Ishikawa (cell line): ENCODE results near the gene GDF10.
A peak's percentile ranks its signal among the peaks of the same experiment; 100 is the strongest.

Experiments
- CEBPB ChIP-seq: IDR thresholded peaks from 2 replicates; pipeline ENCODE4 v1.6.1; 2012
- CREB1 ChIP-seq: IDR thresholded peaks from 2 replicates; pipeline ENCODE4 v1.6.1; 2012; ENCODE audit warnings: low read depth
- EGR1 ChIP-seq: IDR thresholded peaks from 2 replicates; pipeline ENCODE4 v1.6.1; 2012
- EP300 ChIP-seq: IDR thresholded peaks from 2 replicates; pipeline ENCODE4 v1.6.1; 2012; ENCODE audit warnings: borderline replicate concordance
- FOXM1 ChIP-seq: IDR thresholded peaks from 2 replicates; pipeline ENCODE4 v1.6.1; 2012; ENCODE audit warnings: low read depth, borderline replicate concordance
- NFIC ChIP-seq: IDR thresholded peaks from 2 replicates; pipeline ENCODE4 v1.6.1; 2012
- RAD21 ChIP-seq: IDR thresholded peaks from 2 replicates; pipeline ENCODE4 v1.6.1; 2012; ENCODE audit warnings: low read depth
- TAF1 ChIP-seq: IDR thresholded peaks from 2 replicates; pipeline ENCODE4 v1.6.1; 2012; ENCODE audit warnings: low read depth, mild to moderate bottlenecking
- TCF12 ChIP-seq: IDR thresholded peaks from 2 replicates; pipeline ENCODE4 v1.6.1; 2012; ENCODE audit warnings: low read depth
- TEAD4 ChIP-seq: IDR thresholded peaks from 2 replicates; pipeline ENCODE4 v1.6.1; 2012
- YY1 ChIP-seq: IDR thresholded peaks from 2 replicates; pipeline ENCODE4 v1.6.1; 2012; ENCODE audit warnings: low read depth
- ZBTB7A ChIP-seq: IDR thresholded peaks from 2 replicates; pipeline ENCODE4 v1.6.1; 2012; ENCODE audit warnings: low read depth
- TF ChIP-seq, protein P1 (sequence below): IDR thresholded peaks from 2 replicates; pipeline ENCODE4 v1.6.1; 2012
- TF ChIP-seq, protein P2 (sequence below): IDR thresholded peaks from 2 replicates; pipeline ENCODE4 v1.6.1; 2012
- TF ChIP-seq, protein P3 (sequence below): IDR thresholded peaks from 2 replicates; pipeline ENCODE4 v1.6.1; 2012; ENCODE audit warnings: low read depth, mild to moderate bottlenecking

The GDF10 gene

DNA sequence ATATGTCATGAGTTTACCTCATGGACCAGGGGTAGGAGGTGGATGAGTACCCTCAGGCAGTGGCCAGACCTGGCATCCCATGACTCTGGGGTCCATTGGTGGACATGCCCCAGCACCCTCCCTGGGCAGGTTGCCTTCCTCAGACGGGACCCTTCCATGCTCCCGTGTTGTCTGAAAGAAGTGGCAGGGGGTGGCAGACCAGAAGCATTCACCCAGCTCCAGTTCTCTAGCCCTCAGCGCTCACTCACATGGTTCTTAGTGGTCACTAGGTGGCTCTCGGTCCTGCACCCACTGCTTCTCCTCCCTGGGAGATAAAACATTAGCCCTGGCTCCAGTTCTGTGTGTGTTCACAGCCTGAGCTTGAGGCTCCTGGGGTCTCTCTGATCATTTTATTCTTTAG, 54.2 kb downstream of the GDF10 start:
- TF ChIP-seq NFIC (no peak), RAD21 (peak; percentile 32; the same call in 1 of the 2 replicates)
- TF ChIP-seq, protein P1, sequence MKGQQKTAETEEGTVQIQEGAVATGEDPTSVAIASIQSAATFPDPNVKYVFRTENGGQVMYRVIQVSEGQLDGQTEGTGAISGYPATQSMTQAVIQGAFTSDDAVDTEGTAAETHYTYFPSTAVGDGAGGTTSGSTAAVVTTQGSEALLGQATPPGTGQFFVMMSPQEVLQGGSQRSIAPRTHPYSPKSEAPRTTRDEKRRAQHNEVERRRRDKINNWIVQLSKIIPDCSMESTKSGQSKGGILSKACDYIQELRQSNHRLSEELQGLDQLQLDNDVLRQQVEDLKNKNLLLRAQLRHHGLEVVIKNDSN = no peak

DNA sequence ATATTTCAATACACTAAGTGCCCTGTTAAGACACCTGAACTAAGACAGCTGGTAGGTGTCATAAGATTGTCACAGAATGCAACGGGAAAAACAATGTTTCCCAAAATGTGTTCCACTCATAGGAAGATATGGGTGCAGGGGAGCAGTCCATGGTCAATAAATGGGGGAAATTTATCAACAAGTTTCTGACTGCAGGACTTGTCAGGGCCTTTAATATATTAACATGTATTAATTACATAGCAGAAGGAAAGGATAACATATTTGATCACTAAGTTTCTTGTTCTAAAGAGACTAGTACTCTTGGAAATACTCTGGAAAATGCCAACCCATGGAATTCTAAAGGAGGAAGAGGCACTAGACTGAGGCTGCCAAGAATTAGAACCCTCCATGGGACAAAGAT, 54.9 kb downstream of the GDF10 start:
- TF ChIP-seq TCF12 = no peak
- TF ChIP-seq TAF1 = no peak
- TF ChIP-seq EGR1 = no peak
- TF ChIP-seq, protein P1 = no peak
- no peak for TF ChIP-seq NFIC
- TF ChIP-seq, protein P2, sequence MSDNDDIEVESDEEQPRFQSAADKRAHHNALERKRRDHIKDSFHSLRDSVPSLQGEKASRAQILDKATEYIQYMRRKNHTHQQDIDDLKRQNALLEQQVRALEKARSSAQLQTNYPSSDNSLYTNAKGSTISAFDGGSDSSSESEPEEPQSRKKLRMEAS = no peak
- no peak for TF ChIP-seq RAD21

DNA sequence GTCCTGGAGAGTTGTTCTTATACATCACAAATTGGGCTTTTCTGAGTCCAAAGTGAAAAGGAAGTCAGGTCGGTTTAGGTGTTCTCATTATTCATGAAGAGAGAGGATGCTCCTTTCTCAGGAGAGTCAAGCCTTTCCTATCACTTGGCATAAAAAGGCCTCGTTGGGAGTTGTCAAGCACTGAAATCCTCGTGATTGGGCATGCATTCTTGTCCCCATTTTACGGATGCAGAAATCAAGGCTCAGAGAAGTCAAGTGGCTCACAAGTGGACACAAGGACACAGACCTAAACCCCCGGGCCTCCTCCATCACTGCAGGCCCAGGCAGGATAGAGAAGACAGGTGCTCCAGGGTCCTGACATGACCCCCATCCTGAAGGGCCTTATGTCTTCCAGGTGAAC, 56.7 kb downstream of the GDF10 start:
- no peak for TF ChIP-seq RAD21

DNA sequence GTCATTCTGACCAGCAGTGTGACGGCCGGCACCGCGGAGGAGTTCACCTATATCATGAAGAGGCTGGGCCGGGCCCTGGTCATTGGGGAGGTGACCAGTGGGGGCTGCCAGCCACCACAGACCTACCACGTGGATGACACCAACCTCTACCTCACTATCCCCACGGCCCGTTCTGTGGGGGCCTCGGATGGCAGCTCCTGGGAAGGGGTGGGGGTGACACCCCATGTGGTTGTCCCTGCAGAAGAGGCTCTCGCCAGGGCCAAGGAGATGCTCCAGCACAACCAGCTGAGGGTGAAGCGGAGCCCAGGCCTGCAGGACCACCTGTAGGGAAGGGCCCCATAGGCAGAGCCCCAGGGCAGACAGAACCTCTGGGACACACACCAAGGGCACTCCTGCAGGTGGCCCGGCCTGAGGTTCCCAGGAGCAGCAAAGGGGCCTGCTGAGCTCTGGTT, 57.2 kb downstream of the GDF10 start:
- TF ChIP-seq CREB1 (no peak), EGR1 (no peak), TAF1 (no peak)

DNA sequence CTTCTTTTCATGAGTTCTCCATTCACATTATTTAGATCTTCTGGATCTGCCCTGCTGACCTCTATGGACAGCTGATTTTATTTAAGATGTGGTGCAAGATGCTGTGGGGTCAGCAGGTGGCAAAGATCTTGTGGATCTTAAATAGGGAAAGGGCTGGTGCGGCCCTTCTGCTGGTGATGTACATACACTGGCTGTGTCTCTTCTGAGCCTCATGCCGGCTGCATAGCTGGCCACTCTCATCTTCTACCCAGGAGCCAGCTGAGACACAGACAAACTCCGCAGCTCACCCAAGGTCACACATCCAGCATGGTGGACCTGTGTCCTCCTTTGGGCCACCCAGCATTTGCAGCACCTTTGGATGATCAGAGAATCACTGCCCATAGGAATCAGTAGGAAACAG, 57.9 kb downstream of the GDF10 start:
- no peak for TF ChIP-seq CEBPB
- no peak for TF ChIP-seq TAF1
- no peak for TF ChIP-seq ZBTB7A
- TF ChIP-seq, protein P2 = no peak
- TF ChIP-seq EGR1 = no peak
- TF ChIP-seq CREB1 = no peak
- TF ChIP-seq TEAD4 = no peak
- no peak for TF ChIP-seq RAD21
- TF ChIP-seq FOXM1 = no peak
- no peak for TF ChIP-seq TCF12
- TF ChIP-seq, protein P1 = no peak
- TF ChIP-seq, protein P3, sequence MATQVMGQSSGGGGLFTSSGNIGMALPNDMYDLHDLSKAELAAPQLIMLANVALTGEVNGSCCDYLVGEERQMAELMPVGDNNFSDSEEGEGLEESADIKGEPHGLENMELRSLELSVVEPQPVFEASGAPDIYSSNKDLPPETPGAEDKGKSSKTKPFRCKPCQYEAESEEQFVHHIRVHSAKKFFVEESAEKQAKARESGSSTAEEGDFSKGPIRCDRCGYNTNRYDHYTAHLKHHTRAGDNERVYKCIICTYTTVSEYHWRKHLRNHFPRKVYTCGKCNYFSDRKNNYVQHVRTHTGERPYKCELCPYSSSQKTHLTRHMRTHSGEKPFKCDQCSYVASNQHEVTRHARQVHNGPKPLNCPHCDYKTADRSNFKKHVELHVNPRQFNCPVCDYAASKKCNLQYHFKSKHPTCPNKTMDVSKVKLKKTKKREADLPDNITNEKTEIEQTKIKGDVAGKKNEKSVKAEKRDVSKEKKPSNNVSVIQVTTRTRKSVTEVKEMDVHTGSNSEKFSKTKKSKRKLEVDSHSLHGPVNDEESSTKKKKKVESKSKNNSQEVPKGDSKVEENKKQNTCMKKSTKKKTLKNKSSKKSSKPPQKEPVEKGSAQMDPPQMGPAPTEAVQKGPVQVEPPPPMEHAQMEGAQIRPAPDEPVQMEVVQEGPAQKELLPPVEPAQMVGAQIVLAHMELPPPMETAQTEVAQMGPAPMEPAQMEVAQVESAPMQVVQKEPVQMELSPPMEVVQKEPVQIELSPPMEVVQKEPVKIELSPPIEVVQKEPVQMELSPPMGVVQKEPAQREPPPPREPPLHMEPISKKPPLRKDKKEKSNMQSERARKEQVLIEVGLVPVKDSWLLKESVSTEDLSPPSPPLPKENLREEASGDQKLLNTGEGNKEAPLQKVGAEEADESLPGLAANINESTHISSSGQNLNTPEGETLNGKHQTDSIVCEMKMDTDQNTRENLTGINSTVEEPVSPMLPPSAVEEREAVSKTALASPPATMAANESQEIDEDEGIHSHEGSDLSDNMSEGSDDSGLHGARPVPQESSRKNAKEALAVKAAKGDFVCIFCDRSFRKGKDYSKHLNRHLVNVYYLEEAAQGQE = no peak
- no peak for TF ChIP-seq YY1
- TF ChIP-seq NFIC = no peak
- no peak for TF ChIP-seq EP300

DNA sequence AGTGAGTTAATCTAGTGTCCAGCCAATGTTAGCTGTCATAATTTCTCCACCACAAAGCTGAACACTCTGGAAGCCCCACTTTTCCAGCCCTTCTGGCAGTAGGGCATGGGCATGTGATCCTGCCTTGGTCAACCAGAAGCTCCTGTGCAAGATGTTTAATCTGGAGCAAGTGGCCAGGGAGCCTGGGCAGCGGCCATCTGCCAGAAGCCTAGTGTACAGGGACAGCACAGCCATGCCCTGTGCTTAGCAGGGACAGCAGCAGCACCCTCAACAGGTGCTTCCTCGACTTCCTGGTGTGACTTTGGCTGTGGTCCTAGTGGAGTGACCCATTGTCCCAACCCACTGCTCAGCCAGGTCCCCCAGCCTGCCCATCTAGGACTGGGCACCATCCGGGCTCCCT, 58.5 kb downstream of the GDF10 start:
- TF ChIP-seq EGR1 (no peak), TEAD4 (no peak), TCF12 (no peak), FOXM1 (no peak), ZBTB7A (no peak)

DNA sequence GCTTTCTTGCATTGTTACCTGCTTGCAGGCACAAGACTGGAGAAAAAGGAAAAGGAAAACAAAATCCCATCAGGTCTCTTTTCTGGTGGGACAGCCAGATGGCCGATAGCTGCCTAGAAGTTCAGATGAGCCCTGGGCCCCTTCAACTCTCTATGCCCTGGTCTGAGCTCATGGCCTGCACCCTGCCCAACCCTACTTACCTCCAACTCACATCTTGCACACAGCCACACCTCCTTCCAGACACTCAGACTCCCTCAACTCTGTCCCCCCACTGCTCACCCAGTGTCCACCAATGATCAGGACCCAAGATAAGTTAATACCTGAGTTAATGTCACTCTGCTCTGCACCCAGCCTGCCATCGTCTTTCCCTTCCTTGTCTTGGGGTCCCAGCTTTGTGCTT, 59.1 kb downstream of the GDF10 start:
- TF ChIP-seq TAF1 (no peak), RAD21 (no peak), TCF12 (no peak), CREB1 (no peak), TEAD4 (no peak), ZBTB7A (no peak), EGR1 (no peak), NFIC (no peak)
- TF ChIP-seq, protein P3 = no peak
